CD4-positive, alpha-beta T cell treated with Interleukin-15 for 4 hours (primary cell): ENCODE measurements around the gene ZNF397.

Experiments
- DNase-seq: peaks from one replicate; pipeline ENCODE4 v3.0.0-alpha.2; 2020; ENCODE audit warnings: low spot score

The ZNF397 gene

DNA sequence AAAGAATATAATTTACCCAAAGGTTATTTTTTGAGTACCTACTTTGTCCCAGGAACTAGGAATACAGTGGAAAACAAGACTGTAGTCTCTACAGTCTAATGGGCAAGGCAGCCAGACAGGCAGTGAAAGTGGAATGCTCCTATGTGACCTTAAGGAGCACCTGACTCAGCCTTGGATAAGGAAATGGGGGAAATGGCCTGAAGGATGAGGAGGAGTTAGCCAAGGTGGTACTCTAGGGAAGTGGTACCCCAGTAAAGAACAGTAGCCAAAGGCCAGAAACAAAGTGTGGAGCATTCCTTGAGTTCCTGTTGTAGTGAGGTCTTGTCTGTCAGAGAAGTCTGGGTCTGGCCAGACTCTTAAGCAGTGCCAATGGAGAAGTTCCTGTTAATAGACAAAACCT, 6.0 kb downstream of the ZNF397 start:
- no peak for DNase-seq

GRCh38 chr18:35247412-35248249, 6.8 kb downstream of the ZNF397 start:
- DNase-seq, result no peak

GRCh38 chr18:35248429-35248828, 7.6 kb downstream of the ZNF397 start:
- no peak for DNase-seq

DNA sequence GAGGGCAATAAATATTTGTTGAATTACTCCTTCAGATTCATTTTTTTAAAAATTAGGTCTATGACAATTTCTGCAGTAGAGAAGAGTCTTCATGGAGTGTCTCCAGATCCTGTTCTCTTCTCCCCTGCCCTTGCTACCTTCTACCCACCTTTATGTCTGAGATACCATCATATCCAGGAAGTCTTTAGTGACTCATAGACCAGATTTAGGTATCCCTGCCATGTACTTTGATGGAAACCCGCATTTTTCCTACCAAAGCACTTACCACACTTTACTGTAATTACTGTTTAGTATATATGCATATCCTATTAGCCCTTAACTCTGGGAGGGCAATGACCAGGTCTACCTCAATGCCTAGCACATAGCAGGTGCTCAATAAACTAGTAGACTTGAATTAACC, 11.6 kb downstream of the ZNF397 start:
- DNase-seq, result no peak

DNA sequence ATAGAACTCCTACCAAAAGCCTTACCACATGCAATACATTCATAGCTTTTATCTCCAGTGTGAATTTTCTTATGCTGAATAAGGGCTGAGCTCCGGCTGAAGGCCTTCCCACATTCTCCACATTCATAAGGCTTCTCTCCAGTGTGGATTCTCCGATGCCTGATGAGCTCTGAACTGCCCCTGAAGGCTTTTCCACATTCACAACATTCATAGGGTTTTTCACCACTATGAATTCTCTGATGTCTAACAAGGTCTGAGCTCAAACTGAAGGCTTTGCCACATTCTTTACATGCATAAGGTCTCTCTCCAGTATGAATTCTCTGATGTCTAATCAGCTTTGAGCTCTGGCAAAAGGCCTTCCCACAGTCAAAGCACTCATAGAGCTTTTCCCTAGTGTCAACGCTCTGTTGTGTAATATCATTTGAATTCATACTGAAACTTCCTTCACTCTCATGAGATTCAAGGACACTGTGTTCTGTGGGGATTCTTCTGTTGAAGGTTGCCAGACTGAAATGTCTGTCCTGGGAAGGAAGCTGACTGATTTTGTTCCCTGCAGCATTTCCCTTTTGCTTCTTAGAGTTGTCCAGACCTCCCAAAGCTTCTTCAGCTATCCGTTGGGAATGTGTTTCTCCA, 12.9 kb downstream of the ZNF397 start:
- no peak for DNase-seq

DNA sequence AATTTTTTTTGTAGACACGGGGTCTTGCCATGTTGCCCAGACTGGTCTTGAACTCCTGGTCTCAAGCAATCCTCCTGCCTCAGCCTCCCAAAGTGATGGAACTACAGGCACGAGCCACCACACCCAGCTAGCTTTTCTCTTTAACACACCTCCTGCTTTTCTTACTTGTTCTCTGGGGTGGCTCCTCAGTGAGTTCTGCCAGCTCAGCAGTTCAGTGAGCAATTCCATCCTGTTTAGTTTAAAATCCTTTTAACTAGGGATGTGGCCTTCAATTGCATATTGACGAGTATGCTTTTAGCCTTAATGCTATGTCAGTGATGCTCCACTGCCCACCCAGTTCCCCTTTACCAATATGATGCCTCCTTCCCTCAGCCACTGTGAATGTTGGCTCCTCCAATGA, 16.1 kb downstream of the ZNF397 start:
- no peak for DNase-seq

DNA sequence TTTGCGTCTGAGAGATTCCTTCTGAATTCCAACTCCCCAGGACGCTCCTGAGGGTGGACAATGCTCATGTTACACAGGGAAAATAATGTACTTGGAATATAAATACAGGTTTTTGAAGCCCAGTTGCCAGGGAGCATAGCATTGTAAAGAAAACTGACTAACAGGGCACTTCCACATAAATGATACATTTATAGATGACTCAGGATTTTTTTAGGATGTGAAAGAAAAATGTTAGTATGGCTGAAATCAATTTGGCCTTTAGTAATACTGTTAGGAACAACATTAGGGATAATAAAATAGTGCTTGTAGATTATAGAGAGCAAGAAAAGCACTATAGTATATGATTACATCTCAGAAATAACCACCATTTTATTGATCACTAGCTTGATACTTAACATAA, 23.6 kb downstream of the ZNF397 start:
- no peak for DNase-seq

DNA sequence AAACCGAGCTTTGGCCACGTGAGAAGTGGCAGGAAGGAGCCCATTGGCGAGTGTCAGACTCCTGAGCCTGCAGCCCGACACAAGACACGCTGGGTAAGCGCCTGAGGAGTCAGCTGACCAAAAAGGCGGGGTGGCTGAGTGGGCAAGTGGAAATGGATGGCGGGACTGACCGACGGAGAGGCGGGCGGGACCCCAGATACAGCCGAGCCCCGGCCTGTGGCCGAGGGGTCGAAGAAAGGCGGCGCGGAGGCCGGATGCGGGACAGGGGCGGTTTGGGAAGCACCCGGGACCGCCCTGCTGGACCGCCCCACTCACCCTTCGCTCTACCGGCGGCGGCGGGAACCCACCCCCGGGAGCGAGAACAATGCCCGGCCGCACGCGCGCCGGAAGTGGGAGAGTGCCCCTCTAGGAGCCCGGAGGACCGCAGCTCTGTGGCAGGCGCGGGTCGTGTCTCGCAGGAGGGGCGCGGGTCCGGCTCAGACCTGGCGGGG, 26.4 kb downstream of the ZNF397 start:
- peak; percentile 78 for DNase-seq

- no peak for DNase-seq
Measured at GRCh38 chr18:35267809-35268208, 27.0 kb downstream of the ZNF397 start.

- DNase-seq, result no peak
Measured at GRCh38 chr18:35268821-35269220, 28.0 kb downstream of the ZNF397 start.

- DNase-seq, result no peak
Measured at GRCh38 chr18:35271656-35272055, 30.8 kb downstream of the ZNF397 start.

- DNase-seq, result no peak
Measured at GRCh38 chr18:35276267-35276666, 35.4 kb downstream of the ZNF397 start.

DNA sequence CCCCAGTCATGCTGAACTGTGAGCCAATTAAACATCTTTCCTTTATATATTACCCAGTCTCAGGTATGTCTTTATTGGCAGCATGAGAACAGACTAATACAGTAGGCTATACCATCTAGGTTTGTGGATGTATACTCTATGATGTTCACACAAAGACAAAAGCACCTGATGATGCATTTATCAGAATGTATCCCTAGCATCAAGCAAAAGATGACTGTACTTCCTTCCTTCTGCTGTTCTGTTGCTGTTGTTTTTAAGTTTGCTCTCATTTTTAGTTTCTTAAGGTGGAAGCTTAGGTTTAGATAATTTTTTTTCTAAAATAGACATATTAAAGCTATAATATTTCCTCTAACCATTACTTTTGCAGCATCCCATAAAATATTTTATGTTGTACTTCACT, 36.8 kb downstream of the ZNF397 start:
- no peak for DNase-seq

DNA sequence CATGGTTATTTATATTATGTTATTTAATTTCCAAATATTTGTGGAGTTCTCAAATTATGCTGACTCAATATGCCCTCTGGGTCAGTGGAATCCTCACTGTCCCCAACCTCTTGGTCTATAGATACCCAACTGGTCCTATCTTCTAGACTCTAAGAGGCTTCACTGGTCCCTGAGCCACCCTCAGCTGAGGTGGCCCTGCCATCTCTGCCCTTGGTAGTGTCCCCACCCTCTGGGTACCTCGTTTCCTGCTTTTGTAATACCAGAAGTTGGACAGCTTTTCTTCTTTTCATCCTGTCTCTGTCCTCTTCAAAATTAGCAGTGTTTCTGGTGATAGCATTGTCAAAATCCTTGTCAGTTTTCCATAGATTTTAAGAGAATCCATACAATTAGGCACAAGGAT, 37.3 kb downstream of the ZNF397 start:
- DNase-seq, result no peak

DNA sequence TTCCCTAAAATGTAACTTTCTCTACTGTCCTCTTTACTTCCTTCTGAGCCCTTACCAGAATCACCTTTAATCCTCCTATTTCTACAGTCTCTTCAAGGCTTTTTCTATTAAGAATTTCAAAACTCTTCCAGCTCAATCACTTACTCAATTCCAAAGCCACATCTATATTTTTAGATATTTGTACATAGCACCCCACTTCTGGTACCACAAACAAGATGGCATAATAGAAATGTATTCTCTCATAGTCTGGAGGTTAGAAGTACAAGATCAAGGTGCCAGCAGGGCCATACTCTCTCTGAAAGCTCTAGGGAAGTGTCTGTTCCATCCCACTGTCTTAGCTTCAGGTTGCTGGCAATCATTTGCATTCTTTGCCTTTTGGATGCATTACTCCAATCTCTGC, 38.1 kb downstream of the ZNF397 start:
- no peak for DNase-seq

GRCh38 chr18:35282353-35282752, 41.5 kb downstream of the ZNF397 start:
- no peak for DNase-seq

DNA sequence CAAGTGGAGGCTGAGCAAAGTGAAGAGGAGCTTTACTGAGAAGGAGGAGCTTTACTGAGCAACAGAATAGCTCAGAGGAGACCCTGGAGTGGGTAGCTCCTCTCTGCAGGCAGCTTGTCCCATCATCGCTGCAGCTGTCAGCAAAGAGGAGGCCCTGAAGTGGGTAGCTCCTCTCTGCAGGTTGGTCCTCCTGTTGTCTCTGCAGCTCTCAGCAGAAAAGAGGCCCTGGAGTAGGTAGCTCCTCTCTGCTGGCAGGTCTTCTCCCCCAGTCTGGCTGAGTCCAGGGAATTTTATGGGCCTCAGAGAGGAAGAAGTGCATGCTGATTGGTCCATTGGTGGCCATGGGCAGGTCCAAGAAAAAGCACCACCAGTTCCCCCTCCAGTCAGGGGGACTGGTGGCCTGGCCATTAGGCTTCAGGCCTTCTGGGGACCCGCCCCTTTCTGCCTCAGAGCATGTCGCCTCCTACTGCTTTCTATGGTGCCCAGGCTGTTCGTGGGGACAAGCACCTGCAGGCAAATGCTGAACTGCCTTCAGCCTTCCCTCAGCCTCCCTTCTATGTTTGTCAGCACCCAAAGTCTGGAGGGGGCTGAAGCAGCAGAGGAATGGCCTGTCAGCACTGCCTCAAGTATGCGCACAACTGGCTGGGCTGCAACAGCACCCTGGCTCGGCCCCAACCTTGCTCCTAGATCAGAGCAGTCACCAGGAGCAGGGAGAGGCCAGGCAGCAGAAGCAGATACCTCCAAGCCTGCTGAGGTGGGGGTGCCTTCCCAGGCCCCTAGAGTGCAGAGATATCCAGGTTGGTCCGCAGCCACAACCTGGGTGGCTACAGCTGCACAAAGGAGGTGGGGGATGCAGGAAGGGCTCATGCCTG, 43.3 kb downstream of the ZNF397 start:
- no peak for DNase-seq

DNA sequence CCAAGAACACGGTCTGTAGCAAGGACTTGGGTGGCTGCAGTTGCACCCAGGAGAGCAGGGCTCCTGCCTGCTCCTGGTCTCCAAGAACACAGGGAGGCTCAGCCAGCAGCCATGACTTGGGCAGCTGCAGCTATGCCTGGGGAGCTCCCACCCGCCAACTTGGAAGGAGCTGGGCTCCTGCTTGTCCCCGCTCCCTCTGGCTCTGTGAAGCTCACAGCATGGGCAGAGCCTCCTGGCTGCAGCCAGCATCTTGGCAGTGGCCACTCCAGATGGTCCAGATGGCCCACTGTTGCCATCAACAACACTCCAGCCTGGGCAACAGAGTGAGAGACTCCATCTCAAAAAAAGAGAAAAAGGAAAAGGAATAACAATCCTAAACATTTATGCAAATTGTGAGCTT, 44.0 kb downstream of the ZNF397 start:
- DNase-seq, result no peak

GRCh38 chr18:35289293-35289692, 48.5 kb downstream of the ZNF397 start:
- DNase-seq, result no peak

DNA sequence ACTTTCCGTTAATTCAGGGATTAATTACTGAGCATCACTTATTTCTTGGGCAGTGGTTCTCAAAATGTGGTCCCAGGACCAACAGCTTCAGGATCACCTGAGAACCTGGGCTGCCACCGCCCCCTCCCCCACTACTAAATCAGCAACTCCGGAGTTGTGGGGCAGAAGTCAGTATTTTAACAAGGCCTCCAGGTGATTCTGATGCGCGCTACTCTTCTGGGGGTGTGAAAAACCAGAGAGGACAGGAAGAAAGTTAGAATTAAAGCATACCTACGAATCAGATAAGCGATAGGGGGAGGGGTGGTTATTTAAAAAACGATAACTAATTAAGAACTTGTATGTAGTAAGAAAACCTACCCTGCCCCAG, 48.9 kb downstream of the ZNF397 start:
- DNase-seq, result no peak

DNA sequence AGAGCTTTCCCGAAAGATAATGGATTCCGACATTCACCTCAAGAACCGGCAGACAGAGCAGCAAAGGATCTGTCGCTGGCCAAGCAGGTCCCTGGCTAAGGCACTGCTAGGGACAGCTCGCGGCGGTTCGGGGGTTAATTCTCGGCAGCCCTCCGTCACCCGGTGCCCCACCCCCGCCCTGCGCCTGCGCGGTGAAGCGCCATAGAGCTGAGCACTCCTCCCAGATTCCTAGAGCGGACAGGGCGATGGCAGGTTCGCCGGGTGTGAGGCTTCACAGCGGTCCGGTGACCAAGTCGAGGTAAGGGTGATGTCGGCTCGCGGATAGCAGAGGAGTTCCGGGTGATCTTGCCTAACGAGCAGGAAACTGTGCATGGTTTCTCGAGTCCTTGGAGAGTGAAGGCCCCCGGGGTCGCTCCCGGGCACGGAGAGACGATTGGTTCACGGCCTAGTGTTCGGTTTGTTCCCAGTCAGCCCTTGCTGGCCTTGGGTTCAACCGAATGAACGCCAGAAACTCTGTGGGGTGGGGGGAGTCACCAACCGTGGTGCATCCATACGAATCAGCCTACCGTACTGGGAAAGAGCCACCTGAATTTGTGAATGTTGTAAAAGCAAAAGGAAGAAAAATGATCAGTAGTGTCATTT, 49.4 kb downstream of the ZNF397 start, which contains the start of gene ZSCAN30:
Gene ZSCAN30 (minus strand): TSS at position 136 of the 642 bp plus-strand sequence. CDS start 25,877 bp downstream, outside the sequence.
- DNase-seq, result peak; percentile 98

- no peak for DNase-seq
Measured at GRCh38 chr18:35291166-35291565, 50.3 kb downstream of the ZNF397 start.
